Stimulated activated CD4-positive, alpha-beta T cell treated with anti-CD3 and anti-CD28 coated beads, TNF-alpha, amount 100 ng/mL, for 48 hours (primary cell): Measurements from ENCODE around the gene PIP4P1.

Source experiments
- DNase-seq, 3 donors: peaks; one replicate each; pipeline ENCODE4 v3.0.0-alpha.2; 2020; ENCODE audit warnings: low read depth in 3 of 3

PIP4P1 gene

GRCh38 chr14:20438664-20439063, 22.6 kb downstream of the PIP4P1 start:
- DNase-seq: no peak

DNA sequence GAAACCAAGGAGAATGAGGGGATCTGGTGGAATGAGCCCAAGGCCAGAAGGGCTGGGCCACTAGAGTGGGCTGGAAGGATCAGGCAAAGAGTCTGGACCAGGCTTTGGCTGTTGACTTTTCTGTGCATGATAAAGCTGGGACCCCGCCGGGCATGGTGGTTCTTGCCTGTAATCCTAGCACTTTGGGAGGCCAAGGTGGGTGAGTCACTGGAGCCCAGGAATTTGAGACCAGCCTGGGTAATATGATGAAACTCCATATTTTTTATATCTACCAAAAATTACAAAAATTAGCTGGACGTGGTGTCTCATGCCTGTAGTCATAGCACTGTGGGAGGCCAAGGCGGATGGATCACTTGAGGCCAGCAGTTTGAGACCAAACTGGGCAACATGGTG, 24.9 kb downstream of the PIP4P1 start:
- DNase-seq: no peak

GRCh38 chr14:20435582-20436362, 25.5 kb downstream of the PIP4P1 start, which contains the start of gene KLHL33:
KLHL33 (minus strand) TSS chr14:20436166; CDS start chr14:20435811, 355 bp downstream.
- no peak for DNase-seq

GRCh38 chr14:20434701-20435581, 26.3 kb downstream of the PIP4P1 start:
- no peak for DNase-seq

DNA sequence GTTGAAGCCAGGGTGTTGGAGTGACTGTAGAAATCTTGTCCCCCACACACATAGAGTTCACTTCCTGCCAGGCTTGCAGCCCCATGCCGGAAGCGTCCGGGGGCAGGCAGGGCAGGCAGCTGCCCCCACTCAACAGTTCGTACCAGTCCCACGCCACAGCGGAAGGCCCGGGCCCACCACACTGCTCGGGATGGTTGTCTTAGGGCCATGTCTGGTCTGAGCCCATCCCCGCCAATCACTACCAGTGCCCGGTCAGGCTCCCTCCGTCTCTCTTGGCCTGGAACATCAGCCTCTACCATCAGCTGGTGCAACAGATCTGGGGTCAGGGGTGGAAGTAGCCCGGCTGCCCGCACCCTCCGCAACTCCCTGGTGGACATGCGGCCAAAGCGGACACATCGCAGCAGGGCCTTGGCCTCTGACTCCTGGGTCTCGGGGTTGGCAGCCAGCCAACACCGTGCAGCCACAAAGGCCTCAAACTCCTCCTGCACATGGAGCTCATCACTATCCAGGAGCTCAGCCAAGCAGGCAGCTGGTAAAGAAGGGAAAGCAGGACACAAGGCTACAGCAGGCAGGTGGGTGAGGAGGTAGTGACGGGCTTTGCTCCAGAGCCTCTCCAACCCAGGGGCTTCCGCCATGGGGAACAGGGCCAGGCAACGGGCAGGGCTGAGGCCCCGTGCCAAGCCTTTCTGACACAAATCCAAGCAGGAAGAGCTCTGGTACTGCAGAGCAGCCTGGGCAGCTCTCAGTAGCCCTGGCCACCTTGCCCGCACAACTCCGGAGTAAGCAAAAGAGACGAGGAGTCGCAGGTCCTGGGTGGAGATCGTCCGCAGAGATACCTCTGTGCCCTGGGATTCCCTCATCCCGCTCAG, 31.2 kb downstream of the PIP4P1 start:
- DNase-seq: no peak

DNA sequence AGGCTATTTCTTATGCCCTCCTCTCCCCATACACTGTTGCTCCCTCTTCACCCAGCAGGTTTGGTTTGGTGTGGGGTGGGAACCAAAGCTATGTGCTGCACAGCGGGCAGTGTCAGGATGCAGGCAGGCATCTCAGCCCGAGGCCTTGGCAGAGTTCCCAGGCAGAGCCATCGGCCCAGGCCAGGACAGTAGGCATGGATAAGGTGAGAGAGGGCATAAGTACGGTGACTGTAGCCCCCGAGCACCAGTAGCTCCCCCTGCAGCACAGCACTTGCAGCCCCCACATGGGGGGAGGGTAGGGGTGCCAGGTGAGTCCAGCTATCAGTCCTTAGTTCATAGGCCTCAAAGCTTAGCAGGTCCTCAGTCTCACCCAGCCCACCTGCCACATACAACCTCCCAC, 32.4 kb downstream of the PIP4P1 start:
- DNase-seq: no peak

GRCh38 chr14:20428010-20428365, 33.2 kb downstream of the PIP4P1 start:
- DNase-seq: no peak

DNA sequence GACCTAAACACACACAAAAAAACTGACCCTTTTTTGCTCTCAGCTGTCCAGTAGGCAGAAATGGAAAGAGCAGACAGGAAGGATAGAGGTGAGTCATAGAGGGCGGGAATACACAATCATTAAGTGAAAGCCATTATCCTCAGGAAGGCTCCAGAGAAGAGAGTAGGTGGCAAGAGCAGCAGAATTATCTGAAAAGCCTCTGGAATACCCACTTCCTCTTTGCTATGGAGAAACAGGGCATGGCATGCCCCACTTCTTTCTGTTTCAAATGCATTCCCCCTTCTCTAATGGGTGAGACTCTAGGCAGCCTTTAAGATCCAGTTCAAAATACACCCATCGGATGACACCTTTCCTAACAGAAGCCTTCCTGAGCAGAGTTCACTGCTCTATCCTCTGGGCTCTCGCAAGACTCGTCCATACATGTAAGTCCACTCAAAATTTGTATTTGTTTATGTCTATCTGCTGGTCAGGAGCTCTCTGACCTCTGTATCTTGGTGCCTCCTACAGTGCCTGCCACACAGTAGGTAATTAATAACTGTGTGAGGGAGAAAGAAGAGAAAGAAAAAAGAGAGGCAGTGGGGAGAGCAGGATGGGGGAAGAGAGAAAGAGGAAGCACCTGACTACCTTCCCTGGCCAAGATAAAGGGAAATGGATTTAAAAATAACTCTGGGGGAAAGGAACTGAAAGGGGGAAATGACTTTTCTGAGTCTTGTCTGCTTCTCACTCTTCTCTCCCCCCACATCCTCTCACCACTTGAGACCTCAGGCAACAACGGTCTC, 33.8 kb downstream of the PIP4P1 start:
- DNase-seq: no peak

DNA sequence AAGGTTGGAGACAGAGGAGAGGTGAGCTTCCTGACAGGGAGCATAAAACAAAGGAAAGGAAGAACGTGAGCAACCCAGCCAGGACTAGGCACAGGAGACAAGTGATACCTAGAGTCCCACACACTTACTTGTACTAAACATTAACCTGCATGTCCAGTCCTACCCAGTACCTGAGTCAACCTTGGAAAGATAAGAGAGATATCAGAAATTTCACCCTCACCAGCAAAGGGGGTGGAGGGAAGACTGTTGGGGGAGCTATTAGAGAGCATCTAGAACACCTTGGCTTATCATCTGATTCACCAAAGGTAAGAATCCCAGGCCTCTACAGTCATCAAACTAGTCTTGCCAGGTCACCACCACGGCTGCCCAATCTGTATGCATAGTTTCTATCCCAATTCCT, 36.4 kb downstream of the PIP4P1 start:
- DNase-seq: no peak

DNA sequence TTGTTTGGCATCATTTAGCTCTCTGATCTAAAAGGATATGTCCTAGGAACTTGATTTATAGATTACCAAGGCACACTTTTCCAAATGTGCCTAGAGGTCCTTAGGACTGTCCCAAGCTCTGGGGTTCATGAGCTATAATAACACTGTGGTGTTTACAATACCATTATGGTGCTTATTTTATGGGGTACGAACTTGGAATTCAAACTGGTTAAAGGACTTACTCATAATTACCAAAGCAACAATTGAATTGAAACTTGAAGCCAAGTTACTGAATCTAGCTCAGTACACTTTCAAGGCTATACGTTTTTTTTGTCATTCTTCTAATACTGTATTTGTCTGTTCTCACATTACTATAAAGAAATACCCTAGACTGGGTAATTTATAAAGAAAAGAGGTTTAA, 38.3 kb downstream of the PIP4P1 start:
- DNase-seq: no peak

- DNase-seq: no peak
Observed at GRCh38 chr14:20421267-20421666, 40.0 kb downstream of the PIP4P1 start.

GRCh38 chr14:20419419-20419818, 41.8 kb downstream of the PIP4P1 start:
- no peak for DNase-seq

DNA sequence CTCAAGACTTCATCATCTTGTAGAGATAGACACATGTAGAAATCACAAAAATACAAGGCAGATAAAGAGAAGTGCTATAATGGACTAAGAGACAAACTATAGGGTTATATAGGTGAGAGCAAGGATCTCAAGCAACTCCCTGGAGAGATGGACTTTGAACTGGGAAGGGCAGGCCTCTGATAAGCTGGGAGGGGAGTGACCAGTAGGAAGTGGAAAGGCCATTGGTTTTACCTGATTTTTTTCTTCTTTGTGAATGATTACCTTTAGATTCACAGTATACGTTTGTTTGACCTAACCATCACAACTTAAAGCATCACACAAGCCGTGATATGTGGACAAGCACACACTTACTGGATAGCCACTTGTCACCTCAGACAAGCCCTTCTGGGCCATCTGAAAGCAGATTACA, 42.7 kb downstream of the PIP4P1 start:
- DNase-seq: no peak

- no peak for DNase-seq
Observed at GRCh38 chr14:20417250-20418186, 43.7 kb downstream of the PIP4P1 start.

- DNase-seq: no peak
Observed at GRCh38 chr14:20416223-20416622, 45.0 kb downstream of the PIP4P1 start.

- DNase-seq: no peak
Observed at GRCh38 chr14:20415782-20416206, 45.4 kb downstream of the PIP4P1 start.

DNA sequence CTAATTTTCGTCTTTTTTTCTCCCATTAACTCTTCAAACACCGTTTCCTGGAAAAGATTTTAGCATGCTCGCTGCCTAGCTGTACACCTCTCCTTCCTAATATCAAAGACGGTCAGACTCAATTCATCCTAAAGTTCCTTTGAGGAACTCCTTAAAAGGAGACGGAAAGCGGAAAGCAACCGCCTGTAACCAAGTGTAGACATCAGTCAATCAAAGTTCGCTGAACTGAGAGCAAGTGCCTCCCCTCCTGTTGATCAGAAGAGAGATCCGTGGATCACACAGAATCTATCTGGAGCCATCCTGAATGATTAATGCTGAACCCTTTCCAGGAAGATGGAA, 47.5 kb downstream of the PIP4P1 start:
- DNase-seq: no peak

GRCh38 chr14:20412876-20413743, 48.1 kb downstream of the PIP4P1 start, which contains the start of gene TEP1:
TEP1 (minus strand) TSS chr14:20413501; CDS start chr14:20408439, 5,062 bp downstream.
- DNase-seq: peak; percentile 62 to 76 (median 62)

DNA sequence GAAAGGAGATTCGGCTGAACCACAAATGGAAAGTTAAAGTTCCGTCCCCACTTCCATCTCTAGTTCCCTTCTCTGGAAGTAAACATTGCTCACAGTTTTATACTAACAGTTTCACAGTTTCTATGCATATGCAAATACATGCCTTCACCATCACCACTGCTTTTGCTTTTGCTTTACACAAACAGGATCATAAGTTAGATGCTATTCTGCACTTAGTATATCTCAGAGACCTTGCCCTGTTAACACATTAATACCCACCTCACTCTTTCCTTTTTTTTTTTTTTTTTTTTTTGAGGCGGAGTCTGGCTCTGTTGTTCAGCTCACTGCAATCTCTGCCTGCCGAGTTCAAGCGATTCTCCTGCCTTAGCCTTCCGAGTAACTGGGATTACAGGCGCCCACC, 48.8 kb downstream of the PIP4P1 start:
- DNase-seq: no peak
